Right lobe of liver (tissue), 4 donors: ENCODE measurements around the gene REG1A.

ENCODE experiments used
- POLR2A ChIP-seq: fragments of 450-650 bp; IDR thresholded peaks from one replicate; pipeline ENCODE4 v1.6.1; 2017; ENCODE audit warnings: antibody characterized with exemption, mild to moderate bottlenecking
- TF ChIP-seq, protein P1 (sequence below), 4 donors: fragments of 200-600 bp in 3 of 4; fragments of 450-650 bp in 1 of 4; IDR thresholded peaks; one replicate each; pipeline versions ENCODE4 v1.5.1 to v1.8.0; 2016 to 2022; ENCODE audit warnings: antibody characterized with exemption in 4 of 4, mild to moderate bottlenecking in 2 of 4
- donor health status: DM: no; HTN: no; CAD: no.
- donor health status: DM: no; HTN: no; CAD: no.
- donor health status: DM: no; HTN: yes; CAD: no.

- TF ChIP-seq, protein P1, sequence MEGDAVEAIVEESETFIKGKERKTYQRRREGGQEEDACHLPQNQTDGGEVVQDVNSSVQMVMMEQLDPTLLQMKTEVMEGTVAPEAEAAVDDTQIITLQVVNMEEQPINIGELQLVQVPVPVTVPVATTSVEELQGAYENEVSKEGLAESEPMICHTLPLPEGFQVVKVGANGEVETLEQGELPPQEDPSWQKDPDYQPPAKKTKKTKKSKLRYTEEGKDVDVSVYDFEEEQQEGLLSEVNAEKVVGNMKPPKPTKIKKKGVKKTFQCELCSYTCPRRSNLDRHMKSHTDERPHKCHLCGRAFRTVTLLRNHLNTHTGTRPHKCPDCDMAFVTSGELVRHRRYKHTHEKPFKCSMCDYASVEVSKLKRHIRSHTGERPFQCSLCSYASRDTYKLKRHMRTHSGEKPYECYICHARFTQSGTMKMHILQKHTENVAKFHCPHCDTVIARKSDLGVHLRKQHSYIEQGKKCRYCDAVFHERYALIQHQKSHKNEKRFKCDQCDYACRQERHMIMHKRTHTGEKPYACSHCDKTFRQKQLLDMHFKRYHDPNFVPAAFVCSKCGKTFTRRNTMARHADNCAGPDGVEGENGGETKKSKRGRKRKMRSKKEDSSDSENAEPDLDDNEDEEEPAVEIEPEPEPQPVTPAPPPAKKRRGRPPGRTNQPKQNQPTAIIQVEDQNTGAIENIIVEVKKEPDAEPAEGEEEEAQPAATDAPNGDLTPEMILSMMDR (IDR thresholded peaks at IDR 0.05), result no peak
- no peak for TF ChIP-seq POLR2A
Observed at GRCh38 chr2:79159653-79160052, 39.4 kb downstream of the REG1A start, which contains the start of gene REG3A.
